ENCODE measurements around the gene CDH24. TPM values are rescaled to one million over a fixed set of nuclear protein-coding genes. Genes with fewer than 3 reads are reported as not detected.

Gene CDH24
- total and polyA plus RNA-seq, 8 donors = 6.1 to 14.8 (median 11.3) TPM

DNA sequence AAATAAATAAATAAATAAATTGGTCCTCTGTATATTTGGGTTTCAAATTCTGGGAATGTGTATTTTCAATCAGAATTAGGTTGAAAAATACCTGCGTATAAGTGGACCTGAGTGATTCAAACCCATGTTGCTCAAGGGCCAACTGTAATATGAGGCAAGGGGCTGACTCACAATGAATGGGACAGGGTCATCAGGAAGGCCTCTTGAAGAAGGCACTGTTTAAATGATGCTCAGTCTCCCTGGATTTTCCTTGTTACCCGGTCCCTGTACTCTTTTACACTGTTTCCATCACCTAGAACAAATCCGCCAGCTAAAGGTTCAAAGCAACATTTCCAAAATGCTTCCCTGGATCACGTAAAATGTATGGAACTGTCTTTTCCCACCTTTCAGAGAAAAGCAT is 26.4 kb downstream of the CDH24 start:
- no peak overlapping the region for H3K27ac ChIP-seq
- no peak overlapping the region for H3K4me3 ChIP-seq
- H3K27me3 ChIP-seq = no peaks in the 10 kb centered on the region
- TF ChIP-seq, protein P1, sequence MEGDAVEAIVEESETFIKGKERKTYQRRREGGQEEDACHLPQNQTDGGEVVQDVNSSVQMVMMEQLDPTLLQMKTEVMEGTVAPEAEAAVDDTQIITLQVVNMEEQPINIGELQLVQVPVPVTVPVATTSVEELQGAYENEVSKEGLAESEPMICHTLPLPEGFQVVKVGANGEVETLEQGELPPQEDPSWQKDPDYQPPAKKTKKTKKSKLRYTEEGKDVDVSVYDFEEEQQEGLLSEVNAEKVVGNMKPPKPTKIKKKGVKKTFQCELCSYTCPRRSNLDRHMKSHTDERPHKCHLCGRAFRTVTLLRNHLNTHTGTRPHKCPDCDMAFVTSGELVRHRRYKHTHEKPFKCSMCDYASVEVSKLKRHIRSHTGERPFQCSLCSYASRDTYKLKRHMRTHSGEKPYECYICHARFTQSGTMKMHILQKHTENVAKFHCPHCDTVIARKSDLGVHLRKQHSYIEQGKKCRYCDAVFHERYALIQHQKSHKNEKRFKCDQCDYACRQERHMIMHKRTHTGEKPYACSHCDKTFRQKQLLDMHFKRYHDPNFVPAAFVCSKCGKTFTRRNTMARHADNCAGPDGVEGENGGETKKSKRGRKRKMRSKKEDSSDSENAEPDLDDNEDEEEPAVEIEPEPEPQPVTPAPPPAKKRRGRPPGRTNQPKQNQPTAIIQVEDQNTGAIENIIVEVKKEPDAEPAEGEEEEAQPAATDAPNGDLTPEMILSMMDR (IDR thresholded peaks at IDR 0.05) = no peak
- intact Hi-C loops (cut with DNase I) = no loop called here
- peaks cover 0 to 75% of the 10 kb centered on the region in 2 donors for H3K36me3 ChIP-seq
- ATAC-seq (no peak), DNase-seq (no peak)
- peaks cover 8 to 36% of the 10 kb centered on the region in 2 donors for H3K4me1 ChIP-seq
- H3K9me3 ChIP-seq = no peaks in the 10 kb centered on the region

DNA sequence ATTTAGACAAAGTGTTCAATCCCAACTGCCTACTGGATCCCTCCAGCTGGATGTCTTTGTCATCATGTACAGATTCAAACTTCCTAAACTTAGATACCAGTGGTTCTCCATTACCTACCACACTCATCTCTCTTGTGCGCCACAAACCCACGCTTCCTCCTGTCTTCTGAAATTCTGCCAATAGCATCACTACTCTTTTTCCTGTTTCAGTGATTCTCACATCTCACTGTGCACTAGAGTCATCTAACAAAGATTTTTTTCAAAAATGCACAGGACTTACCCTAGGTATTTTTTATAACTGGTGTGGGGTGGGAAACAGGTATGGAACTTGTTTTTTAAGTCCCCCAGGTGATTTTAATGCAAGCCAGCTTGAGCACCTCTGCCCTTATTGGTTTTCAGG is 28.5 kb downstream of the CDH24 start:
- TF ChIP-seq, protein P1 (IDR thresholded peaks at IDR 0.05) = no peak
- Histone ChIP-seq H3K4me3 (no peak overlapping the region), H3K36me3 (peaks cover 0 to 93% of the 10 kb centered on the region in 2 donors), H3K27me3 (no peaks in the 10 kb centered on the region), H3K27ac (no peak overlapping the region), H3K9me3 (no peaks in the 10 kb centered on the region), H3K4me1 (peaks cover 5 to 38% of the 10 kb centered on the region in 2 donors)
- DNase-seq = no peak
- no peak for ATAC-seq
- intact Hi-C loops (cut with DNase I) = no loop called here

DNA sequence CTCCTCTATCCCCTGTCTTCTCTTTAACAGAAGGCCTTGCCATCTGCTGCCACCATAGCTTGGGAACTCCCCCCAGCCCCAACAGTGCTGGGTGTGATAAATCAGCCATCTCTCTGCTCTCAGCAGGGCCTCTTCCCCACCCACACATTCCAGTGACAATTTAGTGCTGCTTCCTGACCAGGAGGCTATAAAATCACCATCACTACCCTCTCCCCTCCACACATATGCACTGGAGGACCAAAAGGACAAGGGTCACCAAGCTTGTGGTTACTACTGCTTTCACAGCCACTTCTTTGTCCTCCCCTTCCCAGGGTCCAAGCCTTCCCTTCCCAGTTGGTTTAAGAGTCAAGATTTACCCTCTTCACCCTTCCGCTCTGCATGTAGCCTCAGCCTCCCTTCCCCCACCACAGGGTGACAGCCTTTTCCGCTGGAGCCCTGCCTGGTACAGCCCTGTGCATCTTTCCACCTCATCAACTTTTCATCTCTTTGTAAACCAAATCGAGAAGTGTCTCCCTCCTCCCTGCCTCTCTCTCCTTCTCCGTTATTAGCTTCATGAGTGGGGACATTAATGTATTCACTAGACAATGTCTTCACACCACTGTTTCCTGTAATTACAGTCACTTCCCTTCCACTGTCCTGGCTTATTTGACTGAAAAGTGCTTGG is 32.0 kb downstream of the CDH24 start:
- TF ChIP-seq, protein P1 (IDR thresholded peaks at IDR 0.05) = no peak
- Histone ChIP-seq H3K9me3 (no peaks in the 10 kb centered on the region), H3K36me3 (peaks cover 0 to 61% of the 10 kb centered on the region in 2 donors), H3K27me3 (no peaks in the 10 kb centered on the region), H3K27ac (no peak overlapping the region), H3K4me1 (peaks cover 0 to 23% of the 10 kb centered on the region in 2 donors), H3K4me3 (no peak overlapping the region)
- DNase-seq = no peak
- intact Hi-C loops (cut with DNase I) = no loop called here
- no peak for ATAC-seq

DNA sequence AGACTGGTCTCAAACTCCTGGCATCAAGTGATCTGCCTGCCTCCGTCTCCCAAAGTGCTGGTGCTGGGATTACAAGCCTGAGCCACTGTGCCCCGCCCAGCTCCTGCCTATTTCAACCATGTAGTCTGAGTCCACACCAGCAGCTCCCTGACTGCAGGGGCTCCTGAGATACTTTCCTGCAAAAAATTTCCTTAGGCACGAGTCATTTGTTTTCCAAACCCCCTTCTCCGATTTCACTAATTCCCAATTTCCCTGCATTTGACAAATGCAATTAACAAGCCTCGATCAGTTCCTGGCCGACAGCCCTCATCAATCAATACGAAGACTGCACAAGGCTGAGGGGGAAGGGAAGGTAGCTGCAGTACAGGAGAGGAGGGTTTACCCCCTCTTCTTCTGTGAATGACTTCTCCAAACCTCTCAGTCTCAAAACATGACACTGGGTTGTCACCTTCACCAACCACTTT is 32.7 kb downstream of the CDH24 start:
- Histone ChIP-seq H3K4me1 (peaks cover 0 to 23% of the 10 kb centered on the region in 2 donors), H3K4me3 (no peak overlapping the region), H3K27ac (no peak overlapping the region), H3K27me3 (no peaks in the 10 kb centered on the region), H3K9me3 (no peaks in the 10 kb centered on the region), H3K36me3 (peaks cover 0 to 55% of the 10 kb centered on the region in 2 donors)
- ATAC-seq (no peak), DNase-seq (no peak)
- TF ChIP-seq, protein P1 (IDR thresholded peaks at IDR 0.05) = no peak
- intact Hi-C loops (cut with DNase I) = no loop called here

DNA sequence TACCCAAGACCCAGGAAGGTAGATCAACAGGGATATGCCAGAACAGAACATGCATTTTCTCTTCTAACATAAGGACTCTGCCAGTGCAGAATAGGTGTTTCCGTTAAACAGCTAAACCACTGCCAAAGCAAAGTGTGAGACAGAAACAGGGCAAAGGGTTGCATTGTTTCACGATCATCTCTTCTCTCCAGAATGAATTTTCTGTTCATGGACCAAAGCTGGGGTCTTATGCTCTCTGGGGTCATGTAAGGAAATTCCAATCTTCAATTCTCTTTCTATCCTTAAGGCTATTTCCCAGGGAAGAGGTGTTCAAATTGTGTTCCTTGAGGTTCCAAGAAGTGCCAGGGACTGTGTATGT is 33.5 kb downstream of the CDH24 start:
- Histone ChIP-seq H3K27ac (no peak overlapping the region), H3K9me3 (no peaks in the 10 kb centered on the region), H3K4me1 (peaks cover 0 to 19% of the 10 kb centered on the region in 2 donors), H3K27me3 (no peaks in the 10 kb centered on the region), H3K36me3 (peaks cover 0 to 46% of the 10 kb centered on the region in 2 donors), H3K4me3 (no peak overlapping the region)
- intact Hi-C loops (cut with DNase I) = no loop called here
- no peak for ATAC-seq
- DNase-seq = no peak
- TF ChIP-seq, protein P1 (IDR thresholded peaks at IDR 0.05) = no peak
